Measurements from ENCODE around the gene CCDC71.
A peak's percentile ranks its signal among the peaks of the same experiment; 100 is the strongest.

DNA sequence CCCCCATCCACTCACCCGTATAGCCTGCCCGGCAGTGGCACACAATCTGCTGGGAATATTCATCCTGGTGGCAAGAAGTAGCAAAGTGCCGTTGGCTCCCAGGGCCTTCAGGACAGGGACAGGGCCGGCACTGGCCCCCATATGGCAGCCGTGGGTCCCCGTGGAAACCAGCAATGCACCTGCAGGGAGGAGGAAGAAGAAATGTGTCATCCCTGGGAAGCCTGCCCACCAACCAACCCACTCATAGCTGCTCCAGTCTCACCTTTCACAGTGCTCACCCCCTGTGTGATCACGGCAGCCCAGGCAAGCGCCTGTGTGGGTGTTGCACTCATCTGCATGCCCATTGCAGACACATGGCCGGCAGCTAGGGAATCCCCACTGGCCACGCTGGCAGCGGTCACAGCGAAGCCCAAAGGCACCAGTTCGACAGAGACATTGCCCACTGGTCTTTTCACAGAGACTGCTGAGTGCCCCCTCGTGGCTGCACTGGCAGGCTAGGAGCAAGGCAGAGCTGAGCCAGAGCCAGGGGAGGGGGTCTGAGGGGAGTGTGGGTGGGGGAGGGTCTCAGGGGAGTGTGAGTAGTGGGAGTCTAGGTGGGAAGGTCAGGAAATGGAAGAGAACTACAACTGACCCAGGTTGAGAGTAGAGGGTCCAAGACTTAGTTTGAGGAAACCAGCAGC is 41.0 kb downstream of the CCDC71 start:
- TF ChIP-seq, protein P1, sequence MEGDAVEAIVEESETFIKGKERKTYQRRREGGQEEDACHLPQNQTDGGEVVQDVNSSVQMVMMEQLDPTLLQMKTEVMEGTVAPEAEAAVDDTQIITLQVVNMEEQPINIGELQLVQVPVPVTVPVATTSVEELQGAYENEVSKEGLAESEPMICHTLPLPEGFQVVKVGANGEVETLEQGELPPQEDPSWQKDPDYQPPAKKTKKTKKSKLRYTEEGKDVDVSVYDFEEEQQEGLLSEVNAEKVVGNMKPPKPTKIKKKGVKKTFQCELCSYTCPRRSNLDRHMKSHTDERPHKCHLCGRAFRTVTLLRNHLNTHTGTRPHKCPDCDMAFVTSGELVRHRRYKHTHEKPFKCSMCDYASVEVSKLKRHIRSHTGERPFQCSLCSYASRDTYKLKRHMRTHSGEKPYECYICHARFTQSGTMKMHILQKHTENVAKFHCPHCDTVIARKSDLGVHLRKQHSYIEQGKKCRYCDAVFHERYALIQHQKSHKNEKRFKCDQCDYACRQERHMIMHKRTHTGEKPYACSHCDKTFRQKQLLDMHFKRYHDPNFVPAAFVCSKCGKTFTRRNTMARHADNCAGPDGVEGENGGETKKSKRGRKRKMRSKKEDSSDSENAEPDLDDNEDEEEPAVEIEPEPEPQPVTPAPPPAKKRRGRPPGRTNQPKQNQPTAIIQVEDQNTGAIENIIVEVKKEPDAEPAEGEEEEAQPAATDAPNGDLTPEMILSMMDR (conservative IDR thresholded peaks at IDR 0.05; ENCODE audit: low read length): peak; percentile 76
- TF ChIP-seq EZH2phosphoT487 (IDR thresholded peaks at IDR 0.05; ENCODE audit: borderline replicate concordance, low read depth, low read length): no peak

Measured in OCI-LY7 (cell line).